NCI-H2107 (cell line): ENCODE results near the gene MAPK8.

Experiments
- DNase-seq: peaks from one replicate; lab custom pipeline; 2025; lab: John Stamatoyannopoulos, UW

MAPK8 gene

DNA sequence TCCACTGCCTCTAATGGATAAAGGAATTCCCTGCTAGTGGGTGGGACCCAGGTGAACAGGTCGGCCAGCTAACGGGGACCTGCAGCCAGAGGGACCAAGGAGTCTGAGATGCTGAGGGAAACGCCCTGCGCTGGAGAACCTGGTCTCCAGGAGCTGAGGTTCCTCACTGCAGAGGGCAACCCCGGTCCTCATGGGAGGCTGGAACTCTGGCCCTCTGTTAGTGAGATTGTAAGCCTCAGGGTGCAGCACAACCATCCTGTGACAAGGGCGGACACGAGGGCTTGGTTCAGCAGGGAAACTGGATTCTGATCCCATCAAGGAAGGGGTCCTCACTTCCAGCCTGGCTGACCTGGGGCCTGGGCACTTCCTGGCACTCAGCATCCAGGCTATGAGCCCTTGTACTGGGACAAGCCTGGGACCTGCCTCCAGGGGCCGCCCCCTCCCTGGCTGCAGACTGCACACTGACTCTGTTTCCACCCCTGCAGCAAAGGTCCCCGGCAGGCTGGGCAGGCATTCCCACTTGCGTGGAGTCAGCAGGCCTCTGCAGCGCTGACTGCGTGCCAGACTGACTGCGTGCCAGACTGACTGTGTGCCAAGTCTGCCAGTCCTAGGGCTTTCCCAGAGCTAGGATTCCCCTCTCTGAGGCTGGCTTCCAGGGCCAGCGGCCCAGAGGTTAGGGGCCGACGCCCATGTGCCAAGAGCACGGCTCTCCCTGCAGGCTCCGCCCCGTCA is 143.2 kb downstream of the MAPK8 start:
- no peak for DNase-seq

GRCh38 chr10:48450233-48450740 is 143.8 kb downstream of the MAPK8 start:
- no peak for DNase-seq

DNA sequence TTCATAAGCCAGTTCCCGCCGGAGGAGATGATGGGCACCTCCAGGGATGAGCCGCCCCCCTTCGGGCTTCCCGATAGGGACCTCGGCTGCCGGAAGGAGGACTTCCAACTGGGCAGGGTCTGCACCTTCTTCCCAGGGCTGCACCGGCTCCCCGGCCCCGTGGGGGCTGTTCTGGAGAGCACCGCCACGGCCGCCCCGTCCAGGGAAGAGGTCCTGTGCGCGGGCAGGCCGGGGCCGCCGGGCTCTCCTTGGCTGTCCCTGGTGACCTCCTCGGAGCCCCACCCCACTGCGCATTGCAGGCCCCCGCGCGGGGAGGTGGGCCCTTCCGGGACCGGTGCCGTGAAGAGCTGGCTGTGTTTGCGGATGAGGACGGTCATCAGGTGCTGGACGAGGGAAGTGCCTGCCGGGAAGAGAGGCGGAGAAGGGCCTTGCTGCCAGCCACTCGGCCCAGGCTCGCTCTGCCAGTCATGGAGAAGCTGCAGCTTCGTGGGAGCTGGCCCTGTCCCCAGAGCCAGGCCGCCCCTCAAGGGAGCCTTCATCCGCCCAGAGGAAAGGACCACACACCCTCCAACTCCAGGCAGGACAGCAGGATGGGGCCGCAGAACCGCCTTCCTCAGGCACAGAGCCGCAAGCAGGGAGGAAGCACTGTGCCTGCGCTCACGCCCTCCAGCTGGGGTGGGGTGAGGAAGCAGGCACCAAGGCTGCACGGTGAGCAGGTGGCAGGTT is 144.4 kb downstream of the MAPK8 start:
- DNase-seq, result no peak

GRCh38 chr10:48451969-48452878 is 145.7 kb downstream of the MAPK8 start:
- DNase-seq, result no peak

GRCh38 chr10:48452879-48453412 is 146.5 kb downstream of the MAPK8 start:
- no peak for DNase-seq

DNA sequence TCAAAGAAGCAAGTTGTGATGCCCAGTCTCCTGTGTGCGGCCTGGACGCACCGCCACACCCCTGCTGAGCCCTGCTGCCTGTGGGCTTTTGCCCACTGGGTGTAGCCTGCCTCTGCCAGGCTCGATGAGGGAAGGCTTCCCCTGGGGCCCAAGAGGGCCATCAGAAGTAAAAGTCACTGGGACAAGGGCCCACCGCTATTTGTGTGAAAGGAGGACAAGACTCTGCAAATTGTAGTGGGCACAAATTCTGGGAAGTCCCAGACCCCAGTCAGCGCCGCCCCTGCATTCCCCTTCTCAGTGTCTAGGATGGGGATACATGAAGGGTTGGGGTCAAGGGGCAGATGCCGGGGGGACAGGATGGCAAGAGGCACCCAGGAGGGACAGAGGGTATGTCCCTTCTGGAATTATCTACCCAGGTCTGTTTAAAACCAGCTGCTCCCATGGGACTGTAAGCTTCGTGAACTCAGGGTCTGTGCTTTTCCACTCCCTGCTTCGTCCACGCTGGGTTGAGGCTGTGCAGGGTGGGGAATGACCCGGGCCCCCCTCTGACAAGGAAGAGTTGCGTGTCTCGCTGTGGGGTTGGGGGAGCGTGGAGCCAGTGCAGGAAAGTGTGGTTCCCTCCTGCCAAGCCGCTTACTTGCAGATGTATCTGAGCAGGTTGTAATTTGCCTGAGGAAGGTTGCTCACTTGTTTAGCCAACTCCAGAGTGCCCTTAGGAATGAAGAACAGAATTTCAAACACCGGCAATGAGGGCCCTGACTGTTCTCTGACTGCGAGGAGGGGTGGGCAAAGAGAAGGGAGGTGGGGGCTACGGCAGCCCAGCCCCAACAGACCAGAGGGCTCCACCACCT is 147.2 kb downstream of the MAPK8 start:
- DNase-seq, result no peak

GRCh38 chr10:48454302-48455054 is 148.0 kb downstream of the MAPK8 start:
- DNase-seq, result no peak

- DNase-seq, result no peak
Measured at GRCh38 chr10:48455055-48455391, 148.5 kb downstream of the MAPK8 start.

DNA sequence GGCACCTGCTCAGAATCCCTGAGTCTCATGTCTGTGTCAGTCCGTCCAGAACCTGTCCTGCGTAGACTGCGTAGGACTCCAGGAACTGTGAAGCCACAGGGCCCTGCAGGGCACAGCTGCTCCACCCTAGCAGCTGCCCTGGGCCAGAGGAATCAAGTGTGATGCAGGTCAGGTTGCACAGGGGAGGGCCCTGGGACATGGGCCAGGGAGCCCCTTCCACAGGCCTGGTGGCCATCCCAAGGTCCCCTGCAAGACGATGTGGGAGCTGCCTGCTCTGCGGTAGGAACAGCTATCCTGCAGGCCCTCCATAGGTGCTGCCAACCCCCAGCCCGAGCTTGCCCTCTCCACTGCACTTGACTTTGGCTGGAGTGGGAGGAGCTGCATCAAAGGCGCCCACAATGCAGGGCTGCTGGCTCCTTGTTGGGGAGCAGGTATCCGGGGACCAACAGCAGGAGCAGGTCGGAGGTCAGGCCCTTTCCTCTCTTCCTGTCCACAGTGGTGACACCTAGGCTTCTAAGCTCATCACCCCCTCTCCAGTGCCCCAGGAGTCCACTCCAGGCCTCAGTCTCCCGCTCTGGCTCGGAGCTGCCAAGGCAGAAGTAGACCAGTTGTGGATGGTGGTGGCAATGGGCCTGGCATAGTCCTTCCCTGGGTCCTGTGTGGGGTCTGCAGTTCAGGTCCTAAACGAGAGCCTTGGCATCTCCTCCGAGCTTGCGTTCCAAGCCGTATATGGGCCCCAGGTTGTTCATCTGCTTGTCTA is 149.1 kb downstream of the MAPK8 start:
- no peak for DNase-seq

- no peak for DNase-seq
Measured at GRCh38 chr10:48456361-48456804, 149.9 kb downstream of the MAPK8 start.

DNA sequence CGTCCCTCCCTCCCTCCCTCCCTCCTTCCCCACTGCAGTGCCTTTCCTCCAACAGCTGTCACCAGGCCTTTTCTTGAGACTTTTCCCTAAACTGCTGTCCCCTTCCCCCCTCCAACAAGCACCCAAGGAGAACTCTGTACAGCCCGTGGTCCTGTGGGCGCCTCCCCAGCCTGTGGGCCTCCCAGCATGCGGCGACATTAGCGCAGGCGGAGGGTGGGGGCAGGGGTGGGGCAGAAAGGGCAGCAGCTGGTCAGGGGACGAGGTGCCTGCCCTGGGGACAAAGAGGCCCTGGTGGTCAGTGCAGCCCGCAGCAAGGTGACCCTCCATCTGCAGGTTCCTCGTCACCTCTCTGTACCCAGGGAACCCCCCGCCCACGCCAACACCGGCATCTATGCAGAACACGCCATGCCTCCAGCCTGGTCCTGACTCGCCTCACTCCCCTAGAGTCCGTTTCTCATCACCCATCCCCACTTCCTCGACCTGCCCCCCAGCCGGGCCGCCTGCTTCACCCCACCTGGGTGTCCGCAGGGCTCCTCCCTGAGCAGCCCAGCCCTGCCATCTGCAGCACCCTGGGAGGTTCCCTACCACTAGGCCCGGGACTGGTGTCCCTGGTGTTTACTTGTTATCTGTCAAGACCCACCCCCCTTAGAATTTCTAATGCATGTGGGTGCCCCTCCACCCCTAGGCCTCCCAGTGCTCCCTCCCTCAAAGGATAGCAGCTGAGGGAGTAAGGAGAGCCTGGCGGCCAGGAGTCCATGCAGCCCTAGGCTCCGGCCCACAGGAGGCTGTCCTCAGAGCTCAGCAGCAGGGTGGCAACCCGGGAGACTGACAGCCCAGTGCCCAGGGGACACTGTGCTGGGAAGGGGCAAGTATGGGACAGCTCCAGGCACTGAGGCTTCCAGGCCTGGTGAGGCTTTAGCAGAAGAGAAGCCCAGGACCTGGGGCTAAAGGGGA is 150.6 kb downstream of the MAPK8 start:
- DNase-seq, result no peak

DNA sequence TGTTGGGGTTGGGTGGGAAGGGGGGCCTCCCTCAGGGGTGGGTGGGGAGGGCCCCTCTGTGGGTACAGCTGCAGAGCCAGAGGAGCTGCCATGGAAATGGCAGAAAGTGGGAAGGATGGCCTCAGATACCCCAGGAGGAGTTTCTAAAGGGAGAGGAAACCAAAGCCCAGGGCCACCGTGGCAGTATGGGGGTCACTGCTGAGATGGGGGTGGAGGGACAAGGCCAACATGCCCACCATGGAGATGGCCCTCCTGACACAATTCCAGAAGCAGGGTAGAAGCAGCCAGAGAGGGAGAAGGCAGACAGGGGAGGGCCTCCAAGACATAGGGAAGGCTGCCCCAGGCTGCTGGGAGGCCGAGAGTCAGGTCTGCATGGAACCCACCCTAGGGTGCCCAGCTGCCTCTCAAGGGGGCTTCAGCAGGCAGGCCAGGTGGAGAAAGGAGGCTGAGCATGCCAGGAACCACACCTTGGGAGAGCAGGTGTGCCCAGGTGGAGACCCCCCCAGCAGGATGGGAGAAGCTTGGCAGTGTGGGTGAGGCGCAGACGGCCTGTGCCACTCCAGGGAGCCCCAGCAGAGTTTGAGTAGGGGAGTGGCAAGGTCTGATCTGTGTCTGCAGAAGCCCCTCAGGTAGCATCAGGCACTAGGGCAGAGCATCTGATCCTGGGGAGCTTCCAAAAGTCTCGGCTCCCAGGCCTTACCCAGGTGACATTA is 151.6 kb downstream of the MAPK8 start:
- no peak for DNase-seq

GRCh38 chr10:48458662-48459048 is 152.2 kb downstream of the MAPK8 start:
- DNase-seq, result no peak

DNA sequence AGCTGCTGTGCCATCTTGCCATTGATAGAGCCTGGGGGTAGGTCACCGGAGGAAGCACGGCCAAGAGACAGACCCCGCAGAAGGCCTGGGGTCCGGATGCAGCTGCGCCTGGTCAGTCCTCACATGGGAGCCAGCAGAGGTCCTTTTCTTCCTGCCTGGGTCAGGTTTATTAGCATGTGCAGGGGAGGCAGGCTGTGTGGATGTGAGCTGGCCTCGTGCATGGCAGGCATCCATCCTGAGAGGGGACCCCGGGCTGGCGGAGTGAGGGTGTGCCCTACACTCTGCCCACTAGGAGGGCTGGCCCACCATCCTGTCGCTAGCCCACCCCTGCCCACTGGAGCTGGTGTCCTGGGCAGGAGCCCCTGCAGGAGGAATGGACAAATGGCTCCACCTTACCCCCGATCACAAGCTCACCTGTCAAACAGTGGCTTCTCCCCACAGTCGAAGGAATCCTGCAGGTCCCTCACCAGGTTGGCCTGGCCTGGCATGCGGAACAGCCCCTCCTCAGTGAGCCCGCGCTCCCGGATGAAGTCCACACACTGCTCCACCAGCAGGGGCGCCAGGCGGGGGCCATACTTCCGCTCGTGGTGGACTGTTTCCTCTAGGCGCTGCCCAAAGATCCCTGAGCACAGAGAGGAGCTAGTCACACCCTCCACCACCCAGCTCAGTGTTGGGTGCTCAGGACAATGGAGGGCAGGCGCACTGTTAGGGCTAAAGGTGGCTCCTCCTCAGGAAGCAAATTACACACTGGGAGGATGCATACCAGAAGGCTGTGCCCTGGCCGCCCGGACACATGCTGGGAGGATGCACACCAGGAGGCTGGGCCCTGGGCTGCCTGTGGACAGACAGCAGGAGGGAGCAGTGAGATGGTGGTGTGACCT is 153.0 kb downstream of the MAPK8 start:
- no peak for DNase-seq

GRCh38 chr10:48460182-48460581 is 153.7 kb downstream of the MAPK8 start:
- no peak for DNase-seq

- no peak for DNase-seq
Measured at GRCh38 chr10:48461623-48462481, 155.4 kb downstream of the MAPK8 start.
